ENCODE data around the gene MSI2. TPM values are rescaled to one million over a fixed set of nuclear protein-coding genes. Genes with fewer than 3 reads are reported as not detected.

Gene MSI2
- total and polyA plus RNA-seq, 2 experiments from 2014 or later = 18.9 to 41.8 TPM

GRCh38 chr17:57501016-57501415 lies 244.7 kb downstream of the MSI2 start:
- H3K27me3 Mint-ChIP-seq (ENCODE audit: insufficient read depth, low read depth, poor library complexity) = peaks cover 8% of the 10 kb centered on the region
- Histone ChIP-seq H2AFZ (no peak overlapping the region), H3K4me2 (no peak overlapping the region), H3F3A (replicated peaks; ENCODE audit: low read depth) (no peaks in the 10 kb centered on the region), H3K27me3 (ENCODE audit: insufficient read depth) (no peaks in the 10 kb centered on the region), H3K4me3 (no peak overlapping the region), H3K27ac (ENCODE audit: low read depth) (no peak overlapping the region), H4K20me1 (replicated peaks; ENCODE audit: insufficient read depth) (0 out of 2 replicates have a peak, but pooled peaks cover 3% of the 10 kb centered on the region), H3K36me3 (ENCODE audit: insufficient read depth) (no peaks in the 10 kb centered on the region), H3K79me2 (replicated peaks; ENCODE audit: insufficient read depth) (no peaks in the 10 kb centered on the region), H3K9me2 (ENCODE audit: insufficient read depth) (no peaks in the 10 kb centered on the region), H3K4me1 (ENCODE audit: insufficient read depth) (peaks cover 11% of the 10 kb centered on the region)
- no peak for TF ChIP-seq JUNB (IDR thresholded peaks at IDR 0.05; ENCODE audit: unreplicated experiment)
- TF ChIP-seq EZH2phosphoT487 (IDR thresholded peaks at IDR 0.05; ENCODE audit: unreplicated experiment) = no peak
- TF ChIP-seq ZNF114 (CRISPR knock-in tag; IDR thresholded peaks at IDR 0.05) = no peak
- no peak for TF ChIP-seq POLR2AphosphoS5 (IDR thresholded peaks at IDR 0.05; ENCODE audit: low read depth)
- TF ChIP-seq NANOG (IDR thresholded peaks at IDR 0.05; ENCODE audit: borderline replicate concordance) = no peak
- TF ChIP-seq CREB1 (CRISPR knock-in tag; IDR thresholded peaks at IDR 0.05; ENCODE audit: low read depth) = no peak
- TF ChIP-seq, protein P1, sequence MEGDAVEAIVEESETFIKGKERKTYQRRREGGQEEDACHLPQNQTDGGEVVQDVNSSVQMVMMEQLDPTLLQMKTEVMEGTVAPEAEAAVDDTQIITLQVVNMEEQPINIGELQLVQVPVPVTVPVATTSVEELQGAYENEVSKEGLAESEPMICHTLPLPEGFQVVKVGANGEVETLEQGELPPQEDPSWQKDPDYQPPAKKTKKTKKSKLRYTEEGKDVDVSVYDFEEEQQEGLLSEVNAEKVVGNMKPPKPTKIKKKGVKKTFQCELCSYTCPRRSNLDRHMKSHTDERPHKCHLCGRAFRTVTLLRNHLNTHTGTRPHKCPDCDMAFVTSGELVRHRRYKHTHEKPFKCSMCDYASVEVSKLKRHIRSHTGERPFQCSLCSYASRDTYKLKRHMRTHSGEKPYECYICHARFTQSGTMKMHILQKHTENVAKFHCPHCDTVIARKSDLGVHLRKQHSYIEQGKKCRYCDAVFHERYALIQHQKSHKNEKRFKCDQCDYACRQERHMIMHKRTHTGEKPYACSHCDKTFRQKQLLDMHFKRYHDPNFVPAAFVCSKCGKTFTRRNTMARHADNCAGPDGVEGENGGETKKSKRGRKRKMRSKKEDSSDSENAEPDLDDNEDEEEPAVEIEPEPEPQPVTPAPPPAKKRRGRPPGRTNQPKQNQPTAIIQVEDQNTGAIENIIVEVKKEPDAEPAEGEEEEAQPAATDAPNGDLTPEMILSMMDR (conservative IDR thresholded peaks at IDR 0.05; ENCODE audit: low read depth in 2 of 2) = no peak
- TF ChIP-seq, protein P2, sequence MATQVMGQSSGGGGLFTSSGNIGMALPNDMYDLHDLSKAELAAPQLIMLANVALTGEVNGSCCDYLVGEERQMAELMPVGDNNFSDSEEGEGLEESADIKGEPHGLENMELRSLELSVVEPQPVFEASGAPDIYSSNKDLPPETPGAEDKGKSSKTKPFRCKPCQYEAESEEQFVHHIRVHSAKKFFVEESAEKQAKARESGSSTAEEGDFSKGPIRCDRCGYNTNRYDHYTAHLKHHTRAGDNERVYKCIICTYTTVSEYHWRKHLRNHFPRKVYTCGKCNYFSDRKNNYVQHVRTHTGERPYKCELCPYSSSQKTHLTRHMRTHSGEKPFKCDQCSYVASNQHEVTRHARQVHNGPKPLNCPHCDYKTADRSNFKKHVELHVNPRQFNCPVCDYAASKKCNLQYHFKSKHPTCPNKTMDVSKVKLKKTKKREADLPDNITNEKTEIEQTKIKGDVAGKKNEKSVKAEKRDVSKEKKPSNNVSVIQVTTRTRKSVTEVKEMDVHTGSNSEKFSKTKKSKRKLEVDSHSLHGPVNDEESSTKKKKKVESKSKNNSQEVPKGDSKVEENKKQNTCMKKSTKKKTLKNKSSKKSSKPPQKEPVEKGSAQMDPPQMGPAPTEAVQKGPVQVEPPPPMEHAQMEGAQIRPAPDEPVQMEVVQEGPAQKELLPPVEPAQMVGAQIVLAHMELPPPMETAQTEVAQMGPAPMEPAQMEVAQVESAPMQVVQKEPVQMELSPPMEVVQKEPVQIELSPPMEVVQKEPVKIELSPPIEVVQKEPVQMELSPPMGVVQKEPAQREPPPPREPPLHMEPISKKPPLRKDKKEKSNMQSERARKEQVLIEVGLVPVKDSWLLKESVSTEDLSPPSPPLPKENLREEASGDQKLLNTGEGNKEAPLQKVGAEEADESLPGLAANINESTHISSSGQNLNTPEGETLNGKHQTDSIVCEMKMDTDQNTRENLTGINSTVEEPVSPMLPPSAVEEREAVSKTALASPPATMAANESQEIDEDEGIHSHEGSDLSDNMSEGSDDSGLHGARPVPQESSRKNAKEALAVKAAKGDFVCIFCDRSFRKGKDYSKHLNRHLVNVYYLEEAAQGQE (IDR thresholded peaks at IDR 0.05; ENCODE audit: unreplicated experiment) = no peak
- TF ChIP-seq, protein P3, sequence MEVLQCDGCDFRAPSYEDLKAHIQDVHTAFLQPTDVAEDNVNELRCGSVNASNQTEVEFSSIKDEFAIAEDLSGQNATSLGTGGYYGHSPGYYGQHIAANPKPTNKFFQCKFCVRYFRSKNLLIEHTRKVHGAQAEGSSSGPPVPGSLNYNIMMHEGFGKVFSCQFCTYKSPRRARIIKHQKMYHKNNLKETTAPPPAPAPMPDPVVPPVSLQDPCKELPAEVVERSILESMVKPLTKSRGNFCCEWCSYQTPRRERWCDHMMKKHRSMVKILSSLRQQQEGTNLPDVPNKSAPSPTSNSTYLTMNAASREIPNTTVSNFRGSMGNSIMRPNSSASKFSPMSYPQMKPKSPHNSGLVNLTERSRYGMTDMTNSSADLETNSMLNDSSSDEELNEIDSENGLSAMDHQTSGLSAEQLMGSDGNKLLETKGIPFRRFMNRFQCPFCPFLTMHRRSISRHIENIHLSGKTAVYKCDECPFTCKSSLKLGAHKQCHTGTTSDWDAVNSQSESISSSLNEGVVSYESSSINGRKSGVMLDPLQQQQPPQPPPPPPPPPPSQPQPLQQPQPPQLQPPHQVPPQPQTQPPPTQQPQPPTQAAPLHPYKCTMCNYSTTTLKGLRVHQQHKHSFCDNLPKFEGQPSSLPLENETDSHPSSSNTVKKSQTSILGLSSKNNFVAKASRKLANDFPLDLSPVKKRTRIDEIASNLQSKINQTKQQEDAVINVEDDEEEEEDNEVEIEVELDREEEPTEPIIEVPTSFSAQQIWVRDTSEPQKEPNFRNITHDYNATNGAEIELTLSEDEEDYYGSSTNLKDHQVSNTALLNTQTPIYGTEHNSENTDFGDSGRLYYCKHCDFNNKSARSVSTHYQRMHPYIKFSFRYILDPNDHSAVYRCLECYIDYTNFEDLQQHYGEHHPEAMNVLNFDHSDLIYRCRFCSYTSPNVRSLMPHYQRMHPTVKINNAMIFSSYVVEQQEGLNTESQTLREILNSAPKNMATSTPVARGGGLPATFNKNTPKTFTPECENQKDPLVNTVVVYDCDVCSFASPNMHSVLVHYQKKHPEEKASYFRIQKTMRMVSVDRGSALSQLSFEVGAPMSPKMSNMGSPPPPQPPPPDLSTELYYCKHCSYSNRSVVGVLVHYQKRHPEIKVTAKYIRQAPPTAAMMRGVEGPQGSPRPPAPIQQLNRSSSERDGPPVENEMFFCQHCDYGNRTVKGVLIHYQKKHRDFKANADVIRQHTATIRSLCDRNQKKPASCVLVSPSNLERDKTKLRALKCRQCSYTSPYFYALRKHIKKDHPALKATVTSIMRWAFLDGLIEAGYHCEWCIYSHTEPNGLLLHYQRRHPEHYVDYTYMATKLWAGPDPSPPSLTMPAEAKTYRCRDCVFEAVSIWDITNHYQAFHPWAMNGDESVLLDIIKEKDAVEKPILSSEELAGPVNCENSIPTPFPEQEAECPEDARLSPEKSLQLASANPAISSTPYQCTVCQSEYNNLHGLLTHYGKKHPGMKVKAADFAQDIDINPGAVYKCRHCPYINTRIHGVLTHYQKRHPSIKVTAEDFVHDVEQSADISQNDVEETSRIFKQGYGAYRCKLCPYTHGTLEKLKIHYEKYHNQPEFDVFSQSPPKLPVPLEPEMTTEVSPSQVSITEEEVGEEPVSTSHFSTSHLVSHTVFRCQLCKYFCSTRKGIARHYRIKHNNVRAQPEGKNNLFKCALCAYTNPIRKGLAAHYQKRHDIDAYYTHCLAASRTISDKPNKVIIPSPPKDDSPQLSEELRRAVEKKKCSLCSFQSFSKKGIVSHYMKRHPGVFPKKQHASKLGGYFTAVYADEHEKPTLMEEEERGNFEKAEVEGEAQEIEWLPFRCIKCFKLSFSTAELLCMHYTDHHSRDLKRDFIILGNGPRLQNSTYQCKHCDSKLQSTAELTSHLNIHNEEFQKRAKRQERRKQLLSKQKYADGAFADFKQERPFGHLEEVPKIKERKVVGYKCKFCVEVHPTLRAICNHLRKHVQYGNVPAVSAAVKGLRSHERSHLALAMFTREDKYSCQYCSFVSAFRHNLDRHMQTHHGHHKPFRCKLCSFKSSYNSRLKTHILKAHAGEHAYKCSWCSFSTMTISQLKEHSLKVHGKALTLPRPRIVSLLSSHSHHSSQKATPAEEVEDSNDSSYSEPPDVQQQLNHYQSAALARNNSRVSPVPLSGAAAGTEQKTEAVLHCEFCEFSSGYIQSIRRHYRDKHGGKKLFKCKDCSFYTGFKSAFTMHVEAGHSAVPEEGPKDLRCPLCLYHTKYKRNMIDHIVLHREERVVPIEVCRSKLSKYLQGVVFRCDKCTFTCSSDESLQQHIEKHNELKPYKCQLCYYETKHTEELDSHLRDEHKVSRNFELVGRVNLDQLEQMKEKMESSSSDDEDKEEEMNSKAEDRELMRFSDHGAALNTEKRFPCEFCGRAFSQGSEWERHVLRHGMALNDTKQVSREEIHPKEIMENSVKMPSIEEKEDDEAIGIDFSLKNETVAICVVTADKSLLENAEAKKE (CRISPR knock-in tag; IDR thresholded peaks at IDR 0.05) = no peak
- H3K36me3 Mint-ChIP-seq (ENCODE audit: low read depth) = no peaks in the 10 kb centered on the region
- ATAC-seq = no peak
- peaks cover 20% of the 10 kb centered on the region for H3K4me1 Mint-ChIP-seq
- DNase-seq (ENCODE audit: low spot score) = no peak
- no peaks in the 10 kb centered on the region for H3K9me3 Mint-ChIP-seq
- H3K4me3 Mint-ChIP-seq = no peak overlapping the region
- H3K27ac Mint-ChIP-seq = no peak overlapping the region

Data from GM23338 (cell line).